Activated CD8-positive, alpha-beta memory T cell treated with anti-CD3 and anti-CD28 coated beads for 48 hours (primary cell): ENCODE data around the gene STARD3NL.
A peak's percentile ranks its signal among the peaks of the same experiment; 100 is the strongest.
"Not testable (repeated sequence)": the region's sequence is repeated elsewhere in the genome, so short reads cannot be mapped to it uniquely, and the experiment has no call there.

ENCODE experiments used
- DNase-seq, 3 experiments: peaks; one replicate each; pipeline ENCODE4 v3.0.0-alpha.2; 2020; ENCODE audit warnings: low read depth in 2 of 3, low spot score in 2 of 3

STARD3NL gene, protein sequence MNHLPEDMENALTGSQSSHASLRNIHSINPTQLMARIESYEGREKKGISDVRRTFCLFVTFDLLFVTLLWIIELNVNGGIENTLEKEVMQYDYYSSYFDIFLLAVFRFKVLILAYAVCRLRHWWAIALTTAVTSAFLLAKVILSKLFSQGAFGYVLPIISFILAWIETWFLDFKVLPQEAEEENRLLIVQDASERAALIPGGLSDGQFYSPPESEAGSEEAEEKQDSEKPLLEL

DNA sequence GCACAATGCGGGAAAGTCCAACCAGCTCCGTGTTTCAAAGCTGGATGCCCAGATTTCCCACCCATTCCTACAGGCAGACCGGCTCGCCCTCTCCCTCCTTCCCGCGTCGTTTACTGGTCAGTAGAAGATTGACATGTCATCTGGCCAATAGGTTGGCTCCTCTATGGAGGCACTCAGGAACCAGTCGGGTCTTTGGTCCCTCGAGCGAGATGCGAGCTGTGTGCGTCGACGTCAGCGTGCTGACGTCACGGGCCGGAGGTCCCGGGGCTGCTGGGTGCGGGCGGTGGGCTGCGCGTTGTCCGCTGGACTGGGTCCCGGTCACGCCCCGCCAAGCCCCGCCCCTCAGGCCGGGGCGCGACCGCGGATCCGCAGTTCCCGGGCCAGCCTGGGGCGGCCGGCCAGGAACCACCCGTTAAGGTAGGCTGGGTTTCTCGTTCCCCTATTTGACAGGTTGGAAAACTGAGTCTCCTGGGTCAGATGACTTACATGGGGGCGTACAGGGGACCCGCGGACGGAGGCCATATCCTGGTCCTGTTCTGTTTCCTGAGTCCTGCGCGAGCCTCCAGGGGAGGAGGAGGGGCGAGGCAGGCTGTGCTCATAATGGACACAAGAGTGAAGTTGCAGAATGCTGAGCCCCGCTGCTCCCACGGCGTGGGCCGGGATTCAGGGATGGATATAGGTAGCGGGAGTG lies at the start of gene STARD3NL:
STARD3NL (plus strand) TSS at position 242 of the 691 bp plus-strand sequence. CDS start 29,260 bp downstream, outside the sequence.
- peak; percentile 58 to 78 (median 74) for DNase-seq

DNA sequence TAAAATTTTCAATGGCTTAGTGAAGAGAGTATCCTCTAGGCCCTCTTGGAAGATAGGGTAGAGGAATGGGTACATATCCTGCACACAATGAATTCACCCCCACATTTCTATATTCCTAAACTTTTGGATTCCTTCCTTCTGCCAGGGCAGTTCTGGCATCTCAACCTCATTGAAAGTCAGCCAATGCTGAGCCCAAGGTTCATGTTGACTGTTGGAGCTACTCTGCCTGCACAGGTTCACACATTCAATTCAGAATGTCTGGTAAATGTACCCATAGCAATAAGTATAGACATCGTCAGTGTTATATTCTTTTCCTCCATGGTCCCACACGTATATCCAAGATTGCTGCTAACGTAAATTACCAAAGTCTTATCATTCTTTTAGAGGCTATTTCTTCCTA lies 48.9 kb upstream of the STARD3NL start:
- no peak for DNase-seq

DNA sequence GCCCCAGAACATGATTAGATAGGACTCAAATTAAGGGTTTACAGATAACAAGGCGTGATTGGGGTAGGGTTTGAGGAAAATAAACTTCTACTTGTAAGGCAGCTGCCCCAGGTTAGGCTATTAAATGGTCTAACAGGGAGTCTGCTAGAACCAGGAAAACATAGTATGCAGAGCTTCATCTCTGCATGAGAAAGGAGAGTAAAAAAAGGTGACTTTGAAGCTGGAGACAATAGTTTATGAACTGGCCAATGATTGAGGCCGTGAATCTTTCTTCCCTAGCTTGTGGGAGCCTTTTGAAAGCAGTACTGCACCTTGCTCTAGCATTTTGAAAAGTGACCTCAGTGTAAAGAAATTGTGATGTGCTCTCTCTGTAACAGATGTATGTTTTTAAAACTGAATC lies 48.5 kb upstream of the STARD3NL start:
- DNase-seq: no peak

DNA sequence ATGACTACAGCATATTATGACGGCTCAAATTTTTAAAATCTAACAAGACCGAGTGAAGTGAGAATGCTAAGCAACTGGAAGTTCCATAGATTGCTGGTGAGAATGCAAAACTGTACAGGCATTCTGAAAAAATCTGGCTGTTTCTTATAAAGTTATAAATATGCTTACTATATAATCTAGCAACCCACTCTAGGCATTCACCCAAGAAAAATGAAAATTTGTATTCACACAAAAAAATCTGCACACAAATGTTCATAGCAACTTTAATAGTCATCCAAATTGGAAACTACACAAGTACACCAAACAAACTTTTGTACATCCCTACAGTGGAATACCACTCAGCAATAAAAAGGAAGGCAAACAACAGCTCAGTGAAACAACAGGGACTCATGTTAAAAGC lies 39.9 kb upstream of the STARD3NL start:
- no peak for DNase-seq

DNA sequence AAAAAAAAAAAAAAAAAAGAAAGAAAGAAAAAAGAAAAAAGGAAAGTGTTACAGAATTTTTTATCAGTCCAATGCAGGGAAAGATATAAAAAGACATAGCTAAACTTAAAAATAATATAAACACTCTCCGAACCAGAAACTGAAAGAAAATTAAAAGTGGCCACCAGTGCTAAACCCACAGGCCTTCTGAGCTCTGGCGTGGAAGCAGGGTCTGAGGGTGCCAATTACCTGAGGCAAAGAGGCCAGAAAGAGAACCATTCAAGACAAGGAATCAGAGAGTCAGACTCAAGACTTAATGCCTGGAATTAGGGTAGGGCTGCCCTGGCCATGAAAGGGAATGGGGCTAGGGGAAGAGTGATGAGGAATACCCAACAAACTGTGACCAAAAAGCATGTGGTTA lies 36.9 kb upstream of the STARD3NL start:
- no peak for DNase-seq

DNA sequence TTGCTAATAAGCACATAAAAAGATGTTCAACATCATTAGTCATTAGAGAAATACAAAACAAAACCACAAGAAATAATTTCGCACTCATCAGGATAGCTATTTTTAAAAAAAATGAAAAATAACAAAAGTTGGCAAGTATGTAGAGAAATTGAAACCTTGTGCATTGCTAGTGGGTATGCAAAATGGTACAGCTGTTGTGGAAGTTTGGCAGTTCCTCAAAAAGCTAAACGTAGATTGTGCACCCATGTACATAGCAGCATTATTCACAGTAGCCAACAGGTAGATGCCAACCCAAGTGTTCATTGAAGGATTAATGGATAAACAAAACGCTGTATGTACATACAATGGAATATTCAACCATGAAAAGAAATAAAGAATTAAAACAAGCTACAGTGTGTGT lies 35.3 kb upstream of the STARD3NL start:
- DNase-seq: no peak

DNA sequence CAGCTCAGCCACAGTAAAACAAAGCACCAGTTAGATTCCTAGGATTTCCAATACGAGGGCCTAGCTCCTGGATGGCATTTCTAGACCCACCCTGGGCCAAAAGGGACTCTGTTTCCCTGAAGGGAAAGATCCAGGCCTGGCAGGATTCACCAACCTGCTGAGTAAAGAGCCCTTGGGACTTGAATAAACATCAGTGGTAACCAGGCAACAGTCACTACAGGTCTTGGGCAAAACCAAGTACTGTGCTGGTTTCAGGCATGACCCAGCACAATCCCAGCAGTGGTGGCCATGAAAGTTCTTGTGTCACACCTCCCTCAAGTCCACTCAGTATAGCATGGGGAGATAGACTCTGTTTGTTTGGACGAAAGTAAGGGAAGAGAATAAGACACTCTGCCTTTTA lies 31.0 kb upstream of the STARD3NL start:
- DNase-seq: no peak

DNA sequence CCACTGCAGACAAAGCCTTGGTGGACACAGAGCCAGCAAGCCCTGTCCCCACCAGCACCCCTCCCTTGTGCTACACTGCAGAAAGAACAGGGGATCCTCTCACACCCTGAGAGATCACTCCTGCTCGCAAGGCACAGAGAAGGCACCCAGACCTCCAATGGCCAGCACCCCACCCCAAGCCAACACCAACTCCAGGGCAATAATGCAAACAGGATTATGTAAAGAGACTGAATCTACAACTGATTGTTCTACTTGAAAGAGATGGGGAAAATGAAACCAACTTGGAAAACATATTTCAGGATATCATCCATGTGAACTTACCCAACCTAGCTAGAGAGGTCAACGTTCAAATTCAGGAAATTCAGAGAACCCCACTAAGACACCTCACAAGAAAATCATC lies 26.5 kb upstream of the STARD3NL start:
- DNase-seq: no peak

DNA sequence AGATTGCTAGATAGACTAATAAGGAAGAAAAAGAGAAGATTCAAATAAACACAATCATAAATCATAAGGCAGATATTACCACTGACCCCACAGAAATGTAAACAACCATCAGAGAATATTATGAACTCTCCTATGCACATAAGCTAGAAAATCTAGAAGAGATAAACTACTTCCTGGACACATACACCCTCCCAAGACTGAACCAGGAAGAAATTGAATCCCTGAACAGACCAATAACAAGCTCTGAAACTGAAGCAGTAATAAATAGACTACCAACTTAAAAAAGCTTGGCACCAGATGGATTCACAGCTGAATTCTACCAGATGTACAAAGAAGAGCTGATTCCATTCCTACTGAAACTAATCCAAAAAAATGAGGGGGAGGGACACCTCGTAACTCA lies 24.5 kb upstream of the STARD3NL start:
- DNase-seq: no peak

DNA sequence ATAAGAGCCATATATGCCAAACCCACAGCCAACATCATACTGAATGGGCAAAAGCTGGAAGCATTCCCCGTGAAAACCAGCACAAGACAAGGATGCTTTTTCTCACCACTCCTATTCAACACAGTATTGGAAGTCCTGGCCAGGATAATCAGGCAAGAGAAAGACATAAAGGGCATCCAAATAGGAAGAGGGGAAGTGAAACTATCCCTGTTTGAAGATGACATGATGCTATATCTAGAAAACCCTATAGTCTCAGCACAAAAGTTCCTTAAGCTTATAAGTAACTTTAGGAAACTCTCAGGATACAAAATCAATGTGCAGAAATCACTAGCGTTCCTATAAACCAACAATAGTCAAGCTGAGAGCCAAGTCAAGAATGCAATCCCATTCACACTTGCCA lies 23.8 kb upstream of the STARD3NL start:
- no peak for DNase-seq

DNA sequence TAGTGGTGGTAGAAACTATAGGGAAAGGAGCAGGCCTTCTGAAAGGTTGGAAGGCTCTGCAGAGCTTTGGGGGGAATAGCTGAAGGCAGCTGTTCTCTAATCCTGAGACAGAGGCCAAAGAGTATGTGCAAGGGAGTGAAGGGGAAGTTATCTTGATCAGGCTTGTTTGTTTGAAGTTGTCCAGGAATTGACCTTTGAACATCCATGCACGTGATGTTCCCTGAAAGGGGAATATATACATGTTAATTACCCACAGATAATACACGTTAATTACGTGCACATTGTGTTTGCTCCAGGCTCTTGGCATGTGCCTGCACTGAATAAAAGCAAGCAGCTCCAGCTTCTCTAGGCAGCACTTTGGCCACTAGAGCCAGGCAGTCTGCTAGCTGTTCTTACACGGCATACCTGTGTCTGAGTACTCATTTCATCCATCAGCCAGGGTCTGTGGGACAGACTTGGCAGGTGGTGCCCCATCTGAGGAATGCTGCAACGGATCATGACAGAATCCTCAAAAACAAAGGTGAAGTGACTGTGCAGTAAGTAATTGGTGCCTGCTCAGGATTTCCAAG lies 18.0 kb upstream of the STARD3NL start:
- no peak for DNase-seq

DNA sequence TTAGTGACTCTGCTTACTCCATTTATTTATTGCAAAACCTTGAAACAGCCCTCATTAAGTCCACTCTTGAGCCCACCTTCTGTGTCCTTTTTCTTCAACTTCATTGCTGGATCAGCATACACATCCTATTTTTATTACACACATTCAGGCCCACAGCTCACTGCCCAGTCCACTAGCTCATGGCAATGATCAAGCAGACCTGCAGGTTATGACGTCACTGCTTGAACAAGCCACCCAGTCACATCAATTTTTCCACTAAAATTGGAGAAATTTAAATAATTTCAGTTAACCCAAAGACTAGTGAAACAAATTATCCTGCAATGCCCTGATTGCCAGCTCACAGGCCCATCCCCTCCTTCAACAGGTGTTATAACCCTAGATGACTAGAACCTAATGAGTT lies 16.0 kb upstream of the STARD3NL start:
- no peak for DNase-seq

DNA sequence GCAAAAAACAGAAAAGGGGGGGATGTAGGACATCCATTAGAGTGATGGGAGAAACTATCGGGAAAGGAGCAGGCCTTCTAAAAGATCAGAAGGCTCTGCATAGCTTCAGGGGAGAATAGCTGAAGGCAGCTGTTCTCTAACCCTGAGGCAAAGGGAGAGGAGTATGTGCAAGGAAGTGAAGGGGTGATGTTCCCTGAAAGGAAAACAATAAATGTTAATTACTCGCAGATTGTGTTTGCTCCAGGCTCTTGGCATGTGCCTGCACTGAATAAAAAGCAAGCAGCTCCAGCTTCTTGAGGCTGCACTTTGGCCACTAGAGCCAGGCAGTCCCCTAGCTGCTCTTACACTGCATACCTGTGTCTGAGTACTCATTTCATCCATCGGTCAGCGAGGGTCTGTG lies 14.4 kb upstream of the STARD3NL start:
- DNase-seq: no peak

DNA sequence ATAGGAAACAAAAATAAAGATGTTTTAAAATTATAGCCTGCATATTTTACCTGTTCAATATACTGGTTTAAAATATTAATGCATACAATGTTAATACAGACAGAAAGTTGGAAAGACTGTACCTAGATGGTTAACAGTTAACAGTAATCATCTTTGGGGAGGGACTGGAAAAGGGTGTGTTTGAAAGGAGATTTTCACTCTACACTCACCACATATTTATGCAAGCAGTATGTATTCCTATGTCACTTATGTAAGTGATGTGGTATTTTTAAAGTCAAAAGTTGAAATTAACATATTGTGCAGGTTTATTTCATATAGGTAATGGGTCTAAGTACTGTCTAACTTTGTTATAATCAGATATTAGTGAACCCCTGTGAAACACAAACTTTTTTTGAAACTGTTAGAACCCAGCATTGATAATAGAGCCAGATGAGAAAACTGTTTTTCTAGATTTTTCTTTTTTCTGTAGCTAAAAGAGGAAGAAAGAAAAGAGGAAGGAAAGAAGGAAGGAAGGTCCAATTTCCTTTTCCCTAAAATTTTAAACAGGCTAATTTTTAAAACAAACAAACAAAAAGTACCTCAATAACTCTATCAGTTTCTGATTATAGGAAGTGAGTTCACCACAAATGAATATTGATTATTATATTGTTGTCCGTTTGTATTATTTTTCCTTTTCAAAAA lies 9.0 kb upstream of the STARD3NL start:
- DNase-seq: no peak

DNA sequence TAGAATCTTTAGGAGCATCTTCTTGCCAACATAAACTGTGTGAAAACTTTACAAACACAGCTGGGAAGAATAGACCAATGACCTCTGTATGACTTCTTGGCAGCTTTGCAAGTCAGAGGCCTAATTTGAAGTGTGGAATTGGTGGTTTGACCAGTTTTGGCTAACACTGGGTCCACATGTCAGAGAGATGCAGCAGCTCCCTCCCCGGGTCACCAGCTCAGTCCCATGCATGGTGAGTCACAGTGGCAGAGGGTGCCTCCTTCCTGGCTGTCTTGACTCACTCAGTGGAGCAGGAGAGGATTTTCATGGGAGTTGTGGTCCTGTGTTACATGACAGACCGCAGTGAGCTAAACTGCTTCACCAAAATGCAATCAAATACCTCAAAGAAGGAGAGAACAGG lies 8.2 kb upstream of the STARD3NL start:
- peak in 1 of 3 experiments; percentile 5 for DNase-seq

DNA sequence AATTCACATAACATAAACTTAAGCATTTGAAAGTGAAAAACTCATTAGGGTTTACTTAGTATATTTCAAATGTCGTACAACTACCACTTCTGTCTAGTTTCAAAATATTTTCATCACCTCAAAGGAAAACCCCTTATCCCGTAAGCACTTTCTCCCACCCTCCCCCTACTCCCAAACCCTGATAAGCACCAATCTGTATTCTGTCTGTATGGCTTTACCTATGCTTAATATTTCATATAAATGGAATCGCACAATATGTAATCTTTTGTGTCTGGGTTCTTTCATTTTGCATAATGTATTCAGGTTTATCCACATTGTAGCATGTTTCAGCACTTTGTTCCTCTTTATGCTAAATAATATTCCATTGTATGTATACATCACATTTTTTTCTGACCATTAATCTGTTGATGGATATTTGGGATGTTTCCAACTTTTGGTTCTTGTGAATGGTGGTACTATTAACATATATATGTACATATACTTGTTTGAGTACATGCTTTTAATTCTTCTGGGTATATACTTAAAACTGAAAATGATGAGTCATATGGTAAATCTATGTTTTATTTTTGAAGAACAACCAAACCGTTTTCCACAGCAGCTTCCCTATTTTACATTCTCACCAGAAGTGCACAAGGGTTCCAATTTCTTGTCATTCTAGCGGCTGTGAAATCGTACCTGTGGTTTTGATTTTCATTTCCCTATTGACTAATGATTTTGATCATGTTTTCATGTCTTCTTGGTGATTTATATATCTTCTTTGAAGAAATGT lies 6.2 kb upstream of the STARD3NL start:
- DNase-seq: no peak

DNA sequence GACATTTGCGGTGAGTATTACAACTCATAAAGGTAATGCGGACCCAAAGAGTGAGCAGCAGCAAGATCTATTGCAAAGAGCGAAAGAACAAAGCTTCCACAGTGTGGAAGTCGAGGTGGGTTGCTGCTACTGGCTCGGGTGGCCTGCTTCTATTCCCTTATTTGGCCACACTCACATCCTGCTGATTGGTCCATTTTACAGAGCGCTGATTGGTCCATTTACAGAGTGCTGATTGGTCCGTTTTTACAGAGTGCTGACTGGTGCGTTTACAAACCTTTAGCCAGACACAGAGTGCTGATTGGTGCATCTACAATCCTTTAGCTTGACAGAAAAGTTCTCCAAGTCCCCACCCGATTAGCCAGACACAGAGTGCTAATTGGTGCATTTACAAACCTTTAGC lies 2.5 kb upstream of the STARD3NL start:
- not testable (repeated sequence) for DNase-seq

DNA sequence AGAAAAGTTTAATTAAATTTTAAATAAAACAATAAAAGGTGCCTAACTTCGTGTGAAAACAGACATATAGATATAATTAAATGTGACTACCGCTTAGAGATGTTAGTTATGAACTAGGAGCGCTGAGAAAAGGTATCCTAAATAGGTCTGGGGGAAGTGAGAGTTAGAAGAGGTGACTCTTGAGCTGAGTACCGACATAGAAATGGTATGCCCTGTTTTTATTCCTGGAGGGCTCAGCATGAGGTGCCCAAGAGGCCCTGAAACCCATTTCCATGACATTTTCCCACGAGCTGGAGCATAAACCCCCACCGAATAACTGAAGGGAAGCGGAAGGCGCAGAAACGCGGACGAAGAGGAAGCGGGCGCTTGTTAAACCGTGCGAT lies 433 bp upstream of the STARD3NL start:
- DNase-seq: no peak

DNA sequence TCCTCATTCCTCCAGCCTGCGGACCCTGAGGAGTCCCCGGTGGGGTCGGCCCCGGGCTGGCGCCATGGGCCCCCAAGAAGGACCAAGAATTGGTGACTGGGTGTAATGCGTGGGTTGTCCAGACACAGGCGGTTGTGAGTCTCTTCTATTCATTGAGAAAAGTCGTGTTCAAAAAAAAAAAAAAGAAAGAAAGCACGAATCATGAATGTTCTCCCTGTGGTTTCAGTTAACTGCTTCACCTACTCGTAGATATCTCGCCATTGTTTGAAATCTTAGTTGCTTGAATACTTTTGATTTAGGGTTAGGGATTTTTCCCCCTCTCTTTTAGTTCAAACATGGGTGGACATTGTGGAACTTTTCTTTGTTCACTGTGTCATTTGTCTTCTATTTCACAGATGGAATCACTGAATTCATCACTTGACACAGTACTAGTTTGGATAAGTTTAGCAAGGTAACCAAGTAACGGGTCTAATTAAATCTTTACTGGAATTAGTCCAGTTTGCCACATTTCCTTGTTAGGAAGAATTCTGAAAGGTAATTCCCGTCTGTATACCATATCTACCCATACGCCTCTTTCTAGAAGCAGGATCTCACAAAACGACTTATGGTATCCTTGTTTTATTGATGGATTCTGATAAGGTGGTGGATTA lies 775 bp downstream of the STARD3NL start:
- no peak for DNase-seq

DNA sequence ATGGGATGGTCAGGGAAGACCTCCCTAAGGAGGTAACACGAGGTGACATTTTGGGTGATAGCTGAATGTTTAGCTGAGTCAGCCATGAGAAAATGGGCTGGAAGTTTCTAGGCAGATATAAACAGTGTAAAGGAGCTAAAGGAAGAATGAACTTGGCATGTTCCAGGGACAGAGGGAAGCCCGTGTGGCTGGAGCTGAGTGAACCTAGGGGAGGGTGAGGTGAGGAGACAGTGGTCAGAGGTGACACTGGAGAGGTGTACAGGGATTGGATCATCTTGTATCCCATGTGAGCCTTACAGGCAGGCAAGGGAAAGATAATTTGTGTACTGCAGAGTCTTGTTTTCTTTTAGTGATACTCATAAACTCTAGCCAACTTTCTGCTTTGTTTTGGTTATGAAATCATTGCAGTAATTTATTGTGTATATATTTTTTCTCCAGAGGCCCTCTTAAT lies 1.8 kb downstream of the STARD3NL start:
- DNase-seq: no peak

DNA sequence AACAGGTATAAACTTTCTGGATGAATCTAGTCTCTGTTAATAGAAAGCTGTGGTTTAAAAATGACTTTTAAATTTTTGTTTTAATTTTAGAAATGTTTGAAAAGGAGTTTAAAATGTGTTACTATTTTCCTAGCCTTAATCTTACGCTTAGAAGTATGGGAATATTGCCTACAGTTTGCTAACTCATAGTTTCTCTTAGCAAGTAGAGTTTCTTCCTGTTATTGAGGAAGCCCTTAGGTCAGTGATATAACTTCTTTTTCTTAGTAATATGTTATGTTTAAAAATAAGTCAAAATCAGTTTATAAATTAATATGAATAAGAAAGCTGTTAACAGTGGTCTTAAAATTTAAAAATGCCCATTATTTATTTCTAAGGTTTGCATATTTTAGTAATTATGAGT lies 3.1 kb downstream of the STARD3NL start:
- no peak for DNase-seq
